H1 (cell line): ENCODE measurements around the gene GOLGA2. TPM values are rescaled to one million over a fixed set of nuclear protein-coding genes. Genes with fewer than 3 reads are reported as not detected.

Experiments used
- ASH2L ChIP-seq: fragments of 200-600, 300-600 bp; sonication (generic); IDR thresholded peaks from one replicate; pipeline ENCODE4 v1.7.1; 2017; ENCODE audit warnings: low read length
- KDM4A ChIP-seq: IDR thresholded peaks from one replicate; pipeline ENCODE4 v1.7.1; 2012; ENCODE audit warnings: low read depth, mild to moderate bottlenecking, moderate library complexity, low read length, inconsistent platforms; ENCODE audit not compliant: severe bottlenecking
- MAX ChIP-seq: IDR thresholded peaks from 2 replicates; pipeline ENCODE4 v1.6.1; 2012; ENCODE audit warnings: inconsistent platforms
- RFX5 ChIP-seq: IDR thresholded peaks from 2 replicates; pipeline ENCODE4 v1.6.1; 2011; ENCODE audit warnings: low read depth, low read length, improper control_type of control experiment, borderline replicate concordance
- polyA plus RNA-seq, 7 experiments: library from polyadenylated mRNA; depleted of rRNA in 3 of 7; stranded (reverse) in 5 of 7; unstranded in 2 of 7; fragments of >200 nt in 5 of 7; fragments of 200-250 nt in 2 of 7; gene quantifications; 1 replicate in 5 of 7; 2 replicates in 1 of 7; 4 replicates in 1 of 7; pipeline versions ENCODE4 v1.2.1 to v1.2.3, GENCODE V29; 2011 to 2013; ENCODE audit warnings: missing spikeins in 2 of 7, mixed read lengths in 2 of 7
- total RNA-seq: library from RNA; stranded (reverse); fragmentation: NEBNext Ultra II Directional; extraction: Animal tissue kit (Norgen Biotek cat#: 25700); gene quantifications from 2 replicates; pipeline ENCODE4 v1.2.1, GENCODE V29; 2021

The GOLGA2 gene
- total and polyA plus RNA-seq, 2 of the 8 experiments (the other 6 are each of a cell fraction or from before 2014, with no cell fraction given) = 13.1 to 43.6 TPM

- no peak for TF ChIP-seq KDM4A
- no peak for TF ChIP-seq RFX5
- no peak for TF ChIP-seq MAX
- no peak for TF ChIP-seq ASH2L
Measured at GRCh38 chr9:128211186-128211980, 64.4 kb downstream of the GOLGA2 start (continued).
